Testis (tissue), 2 donors: ENCODE measurements around the gene SERHL2.

Experiments used
- POLR2A ChIP-seq: fragments of 450-650 bp; IDR thresholded peaks from one replicate; pipeline ENCODE4 v1.6.1; 2017; ENCODE audit warnings: antibody characterized with exemption, mild to moderate bottlenecking, moderate library complexity
- TF ChIP-seq, protein P1 (sequence below), 3 experiments: fragments of 450-650 bp in 2 of 3; fragments of 200-600 bp in 1 of 3; sonication (generic) in 1 of 3; IDR thresholded peaks; one replicate each; pipeline ENCODE4 v1.5.1; 2016 to 2019; ENCODE audit warnings: antibody characterized with exemption in 3 of 3, mild to moderate bottlenecking in 2 of 3, moderate library complexity in 1 of 3

DNA sequence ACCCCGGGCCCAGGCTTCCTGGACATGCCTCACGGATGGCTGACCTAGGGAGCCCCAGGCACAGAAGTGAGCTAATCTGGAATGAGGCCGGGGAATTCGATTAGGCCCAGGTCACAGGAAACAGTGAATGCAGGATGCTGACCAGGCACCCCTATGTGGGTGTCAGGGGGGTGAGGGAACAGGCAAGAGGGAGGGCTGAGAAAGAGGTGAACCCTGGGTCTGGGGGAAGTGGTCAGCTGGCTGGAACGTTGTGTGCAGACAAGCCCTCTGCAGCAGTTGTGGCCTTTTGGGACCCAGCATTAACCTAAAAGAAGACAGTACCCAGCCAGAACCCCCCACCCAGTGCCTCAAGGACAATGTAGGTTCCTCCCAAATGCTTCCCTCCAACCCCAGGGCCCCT, 8.1 kb downstream of the SERHL2 start:
- TF ChIP-seq, protein P1, sequence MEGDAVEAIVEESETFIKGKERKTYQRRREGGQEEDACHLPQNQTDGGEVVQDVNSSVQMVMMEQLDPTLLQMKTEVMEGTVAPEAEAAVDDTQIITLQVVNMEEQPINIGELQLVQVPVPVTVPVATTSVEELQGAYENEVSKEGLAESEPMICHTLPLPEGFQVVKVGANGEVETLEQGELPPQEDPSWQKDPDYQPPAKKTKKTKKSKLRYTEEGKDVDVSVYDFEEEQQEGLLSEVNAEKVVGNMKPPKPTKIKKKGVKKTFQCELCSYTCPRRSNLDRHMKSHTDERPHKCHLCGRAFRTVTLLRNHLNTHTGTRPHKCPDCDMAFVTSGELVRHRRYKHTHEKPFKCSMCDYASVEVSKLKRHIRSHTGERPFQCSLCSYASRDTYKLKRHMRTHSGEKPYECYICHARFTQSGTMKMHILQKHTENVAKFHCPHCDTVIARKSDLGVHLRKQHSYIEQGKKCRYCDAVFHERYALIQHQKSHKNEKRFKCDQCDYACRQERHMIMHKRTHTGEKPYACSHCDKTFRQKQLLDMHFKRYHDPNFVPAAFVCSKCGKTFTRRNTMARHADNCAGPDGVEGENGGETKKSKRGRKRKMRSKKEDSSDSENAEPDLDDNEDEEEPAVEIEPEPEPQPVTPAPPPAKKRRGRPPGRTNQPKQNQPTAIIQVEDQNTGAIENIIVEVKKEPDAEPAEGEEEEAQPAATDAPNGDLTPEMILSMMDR (IDR thresholded peaks at IDR 0.05): no peak
- TF ChIP-seq POLR2A: no peak
